Measurements from ENCODE around the gene TMEM59L.

The TMEM59L gene

GRCh38 chr19:18606281-18607225 lies 6.1 kb upstream of the TMEM59L start, which contains the start of gene CRLF1:
CRLF1 (minus strand) TSS chr19:18606799; CDS start chr19:18606656, 143 bp downstream.
- no peak for DNase-seq (ENCODE audit: low read depth)
- TF ChIP-seq, protein P1, sequence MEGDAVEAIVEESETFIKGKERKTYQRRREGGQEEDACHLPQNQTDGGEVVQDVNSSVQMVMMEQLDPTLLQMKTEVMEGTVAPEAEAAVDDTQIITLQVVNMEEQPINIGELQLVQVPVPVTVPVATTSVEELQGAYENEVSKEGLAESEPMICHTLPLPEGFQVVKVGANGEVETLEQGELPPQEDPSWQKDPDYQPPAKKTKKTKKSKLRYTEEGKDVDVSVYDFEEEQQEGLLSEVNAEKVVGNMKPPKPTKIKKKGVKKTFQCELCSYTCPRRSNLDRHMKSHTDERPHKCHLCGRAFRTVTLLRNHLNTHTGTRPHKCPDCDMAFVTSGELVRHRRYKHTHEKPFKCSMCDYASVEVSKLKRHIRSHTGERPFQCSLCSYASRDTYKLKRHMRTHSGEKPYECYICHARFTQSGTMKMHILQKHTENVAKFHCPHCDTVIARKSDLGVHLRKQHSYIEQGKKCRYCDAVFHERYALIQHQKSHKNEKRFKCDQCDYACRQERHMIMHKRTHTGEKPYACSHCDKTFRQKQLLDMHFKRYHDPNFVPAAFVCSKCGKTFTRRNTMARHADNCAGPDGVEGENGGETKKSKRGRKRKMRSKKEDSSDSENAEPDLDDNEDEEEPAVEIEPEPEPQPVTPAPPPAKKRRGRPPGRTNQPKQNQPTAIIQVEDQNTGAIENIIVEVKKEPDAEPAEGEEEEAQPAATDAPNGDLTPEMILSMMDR (IDR thresholded peaks at IDR 0.05; ENCODE audit: control insufficient read depth, insufficient read depth, low read depth, low read length, missing control alignments) = no peak
- peak within 1 kb of the TSS; percentile 45 for H3K4me3 ChIP-seq (ENCODE audit: control insufficient read depth, low read depth, low read length)

GRCh38 chr19:18607226-18608101 lies 5.2 kb upstream of the TMEM59L start:
- H3K4me3 ChIP-seq (ENCODE audit: control insufficient read depth, low read depth, low read length) = peak overlapping the region; percentile 45
- no peak for DNase-seq (ENCODE audit: low read depth)
- TF ChIP-seq, protein P1 (IDR thresholded peaks at IDR 0.05; ENCODE audit: control insufficient read depth, insufficient read depth, low read depth, low read length, missing control alignments) = no peak

DNA sequence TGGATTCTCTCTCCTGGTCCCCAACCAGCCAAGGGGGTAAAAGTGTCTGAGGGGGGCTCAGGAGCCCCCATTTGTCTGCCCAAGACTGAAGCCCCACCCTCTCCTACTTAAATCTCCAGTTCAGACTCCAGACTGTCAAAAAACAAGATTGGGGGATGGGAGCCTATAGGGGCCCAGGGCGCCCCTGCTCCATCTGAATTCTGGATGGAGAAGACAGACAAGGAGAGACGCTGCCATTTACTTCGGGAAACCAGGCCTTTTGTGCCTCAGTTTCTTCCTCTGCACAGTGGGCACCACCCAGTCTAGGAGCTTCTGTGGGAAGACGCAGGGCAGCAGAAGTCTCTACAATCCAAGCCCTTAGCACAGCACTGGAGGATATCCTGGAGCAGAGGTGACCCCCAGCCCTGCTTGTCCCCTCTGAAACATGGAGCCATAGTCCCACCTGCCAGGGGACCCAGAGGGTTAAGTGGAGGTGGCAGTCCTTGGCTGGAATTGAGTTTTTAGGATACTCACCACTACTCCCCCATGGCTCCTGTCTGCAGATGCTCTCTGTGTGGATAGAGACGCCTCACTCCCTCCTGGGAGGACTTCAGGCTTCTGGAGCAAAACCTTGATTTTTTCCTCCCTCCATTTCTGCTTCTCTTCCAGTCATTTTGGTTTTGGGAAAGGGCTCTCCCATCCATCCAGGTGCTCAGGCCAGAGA lies 4.4 kb upstream of the TMEM59L start:
- TF ChIP-seq, protein P1 (IDR thresholded peaks at IDR 0.05; ENCODE audit: control insufficient read depth, insufficient read depth, low read depth, low read length, missing control alignments) = no peak
- no peak for DNase-seq (ENCODE audit: low read depth)
- no peak overlapping the region for H3K4me3 ChIP-seq (ENCODE audit: control insufficient read depth, low read depth, low read length)

- TF ChIP-seq, protein P1 (IDR thresholded peaks at IDR 0.05; ENCODE audit: control insufficient read depth, insufficient read depth, low read depth, low read length, missing control alignments) = no peak
- H3K4me3 ChIP-seq (ENCODE audit: control insufficient read depth, low read depth, low read length) = no peak overlapping the region
- no peak for DNase-seq (ENCODE audit: low read depth)
Observed at GRCh38 chr19:18608805-18609716, 3.6 kb upstream of the TMEM59L start.

DNA sequence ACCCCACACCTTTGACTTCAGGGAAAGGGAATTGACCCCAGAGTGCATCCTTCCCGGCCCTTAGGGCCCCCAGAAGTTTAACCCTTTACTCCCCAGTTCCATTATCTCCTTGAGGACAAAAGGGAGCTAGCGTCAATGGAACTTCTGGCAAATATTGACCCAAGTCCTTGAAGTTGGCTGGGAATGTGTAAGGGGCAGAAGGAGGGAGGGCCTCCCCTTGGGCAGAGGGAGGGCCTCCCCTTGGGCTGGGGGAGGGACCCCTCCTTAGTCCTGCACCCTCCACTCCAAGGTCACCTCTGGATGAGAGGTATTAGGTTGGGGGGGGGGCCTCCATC lies 3.0 kb upstream of the TMEM59L start:
- H3K4me3 ChIP-seq (ENCODE audit: control insufficient read depth, low read depth, low read length) = no peak overlapping the region
- DNase-seq (ENCODE audit: low read depth) = no peak
- TF ChIP-seq, protein P1 (IDR thresholded peaks at IDR 0.05; ENCODE audit: control insufficient read depth, insufficient read depth, low read depth, low read length, missing control alignments) = no peak
